Spleen (tissue), 7 donors: Measurements from ENCODE around the gene DOCK4.

Experiments used
- CTCF ChIP-seq, 11 experiments: fragments of 200-600 bp in 7 of 11; fragments of 450-650 bp in 4 of 11; sonication (generic) in 4 of 11; IDR thresholded peaks in 8 of 11; conservative IDR thresholded peaks in 3 of 11; 1 replicate in 7 of 11; 2 replicates in 4 of 11; pipeline versions ENCODE4 v1.4.0 to v1.8.0; 2016 to 2021; ENCODE audit warnings: antibody characterized with exemption in 11 of 11, inconsistent platforms in 4 of 11, mild to moderate bottlenecking in 1 of 11
- POLR2A ChIP-seq, 3 donors: fragments of 450-650 bp; IDR thresholded peaks; one replicate each; pipeline ENCODE4 v1.5.1; 2017; ENCODE audit warnings: antibody characterized with exemption in 3 of 3, mild to moderate bottlenecking in 1 of 3
- donor health status: DM: no; HTN: no; CAD: no; lungs with moderate emphysema.
- donor health status: DM: no; HTN: no; CAD: no.
- donor health status: DM: no; HTN: no; CAD: no.

- TF ChIP-seq CTCF (IDR thresholded peaks at IDR 0.05 in 8 of 11, conservative IDR thresholded peaks at IDR 0.05 in 3 of 11) (no peak), POLR2A (IDR thresholded peaks at IDR 0.05) (no peak)
Measured at GRCh38 chr7:112248598-112248997, 42.4 kb upstream of the DOCK4 start.
